Retinal pigment epithelial cell (primary cell): ENCODE data around the gene PADI6.
A peak's percentile ranks its signal among the peaks of the same experiment; 100 is the strongest.
"Not testable (repeated sequence)": the region's sequence is repeated elsewhere in the genome, so short reads cannot be mapped to it uniquely, and the experiment has no call there.

Source experiments
- DNase-seq: peaks from one replicate; pipeline ENCODE4 v3.0.0-alpha.2; 2010; ENCODE audit warnings: low read depth
- H3K4me3 ChIP-seq: 2 replicates; pipeline ENCODE4 v1.5.1; 2011; ENCODE audit warnings: mild to moderate bottlenecking, low read length, control low read depth, moderate library complexity
- TF ChIP-seq, protein P1 (sequence below): conservative IDR thresholded peaks from 2 replicates; pipeline ENCODE4 v1.5.1; 2011; ENCODE audit warnings: low read depth, low read length, control low read depth, inconsistent platforms

The PADI6 gene

DNA sequence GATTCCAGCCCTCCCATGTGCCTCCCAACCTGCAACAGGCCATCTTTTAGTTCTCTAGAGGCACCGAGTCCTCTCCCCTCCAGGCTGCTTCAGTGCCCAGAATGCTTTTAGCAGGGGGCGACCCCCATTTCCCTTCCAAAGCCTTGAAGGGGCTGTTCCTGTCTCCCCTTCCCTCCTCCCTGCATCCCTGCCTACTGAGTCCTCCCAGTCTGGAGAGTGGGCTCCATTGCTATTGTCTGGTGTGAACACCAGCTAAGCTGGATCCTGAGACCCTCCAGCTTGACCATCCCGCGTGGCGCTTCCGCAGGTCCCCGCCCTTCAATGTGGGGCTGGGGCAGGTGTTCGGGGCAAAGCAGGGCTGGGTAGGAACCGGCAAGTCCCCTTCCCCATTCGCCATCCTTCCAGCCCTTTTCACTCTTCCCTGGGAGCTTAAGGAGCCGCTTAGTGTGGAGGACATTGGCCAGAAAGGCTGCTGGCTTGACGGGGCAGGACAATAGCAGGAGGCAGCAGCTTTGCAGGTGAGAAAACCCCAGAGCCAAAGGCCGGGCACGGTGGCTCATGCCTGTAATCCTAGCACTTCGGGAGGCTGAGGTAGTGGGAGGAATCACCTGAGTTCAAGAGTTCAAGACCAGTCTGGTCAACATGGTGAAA, 32.2 kb downstream of the PADI6 start:
- TF ChIP-seq, protein P1, sequence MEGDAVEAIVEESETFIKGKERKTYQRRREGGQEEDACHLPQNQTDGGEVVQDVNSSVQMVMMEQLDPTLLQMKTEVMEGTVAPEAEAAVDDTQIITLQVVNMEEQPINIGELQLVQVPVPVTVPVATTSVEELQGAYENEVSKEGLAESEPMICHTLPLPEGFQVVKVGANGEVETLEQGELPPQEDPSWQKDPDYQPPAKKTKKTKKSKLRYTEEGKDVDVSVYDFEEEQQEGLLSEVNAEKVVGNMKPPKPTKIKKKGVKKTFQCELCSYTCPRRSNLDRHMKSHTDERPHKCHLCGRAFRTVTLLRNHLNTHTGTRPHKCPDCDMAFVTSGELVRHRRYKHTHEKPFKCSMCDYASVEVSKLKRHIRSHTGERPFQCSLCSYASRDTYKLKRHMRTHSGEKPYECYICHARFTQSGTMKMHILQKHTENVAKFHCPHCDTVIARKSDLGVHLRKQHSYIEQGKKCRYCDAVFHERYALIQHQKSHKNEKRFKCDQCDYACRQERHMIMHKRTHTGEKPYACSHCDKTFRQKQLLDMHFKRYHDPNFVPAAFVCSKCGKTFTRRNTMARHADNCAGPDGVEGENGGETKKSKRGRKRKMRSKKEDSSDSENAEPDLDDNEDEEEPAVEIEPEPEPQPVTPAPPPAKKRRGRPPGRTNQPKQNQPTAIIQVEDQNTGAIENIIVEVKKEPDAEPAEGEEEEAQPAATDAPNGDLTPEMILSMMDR: no peak
- DNase-seq: no peak
- no peak overlapping the region for H3K4me3 ChIP-seq

DNA sequence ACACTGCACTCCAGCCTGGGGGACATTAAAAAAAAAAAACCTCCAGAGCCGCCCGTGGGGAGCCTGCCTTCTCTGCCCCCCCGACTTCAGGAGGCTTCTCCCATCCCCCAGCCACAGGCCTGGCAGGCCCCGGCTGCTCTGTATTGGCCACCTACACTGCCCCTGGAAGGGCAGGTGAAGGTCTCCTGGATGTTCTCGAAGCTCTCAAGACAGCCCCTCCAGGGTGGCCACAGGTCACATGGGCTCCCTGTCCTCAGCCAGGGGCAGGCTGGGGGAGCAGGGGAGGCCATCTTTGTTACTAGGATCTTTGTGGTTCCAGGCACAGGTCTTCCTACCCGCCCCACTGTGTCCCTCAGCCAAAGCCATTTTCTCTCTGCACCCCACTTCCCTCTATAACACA, 32.8 kb downstream of the PADI6 start:
- TF ChIP-seq, protein P1: no peak
- DNase-seq: no peak
- H3K4me3 ChIP-seq: no peak overlapping the region

DNA sequence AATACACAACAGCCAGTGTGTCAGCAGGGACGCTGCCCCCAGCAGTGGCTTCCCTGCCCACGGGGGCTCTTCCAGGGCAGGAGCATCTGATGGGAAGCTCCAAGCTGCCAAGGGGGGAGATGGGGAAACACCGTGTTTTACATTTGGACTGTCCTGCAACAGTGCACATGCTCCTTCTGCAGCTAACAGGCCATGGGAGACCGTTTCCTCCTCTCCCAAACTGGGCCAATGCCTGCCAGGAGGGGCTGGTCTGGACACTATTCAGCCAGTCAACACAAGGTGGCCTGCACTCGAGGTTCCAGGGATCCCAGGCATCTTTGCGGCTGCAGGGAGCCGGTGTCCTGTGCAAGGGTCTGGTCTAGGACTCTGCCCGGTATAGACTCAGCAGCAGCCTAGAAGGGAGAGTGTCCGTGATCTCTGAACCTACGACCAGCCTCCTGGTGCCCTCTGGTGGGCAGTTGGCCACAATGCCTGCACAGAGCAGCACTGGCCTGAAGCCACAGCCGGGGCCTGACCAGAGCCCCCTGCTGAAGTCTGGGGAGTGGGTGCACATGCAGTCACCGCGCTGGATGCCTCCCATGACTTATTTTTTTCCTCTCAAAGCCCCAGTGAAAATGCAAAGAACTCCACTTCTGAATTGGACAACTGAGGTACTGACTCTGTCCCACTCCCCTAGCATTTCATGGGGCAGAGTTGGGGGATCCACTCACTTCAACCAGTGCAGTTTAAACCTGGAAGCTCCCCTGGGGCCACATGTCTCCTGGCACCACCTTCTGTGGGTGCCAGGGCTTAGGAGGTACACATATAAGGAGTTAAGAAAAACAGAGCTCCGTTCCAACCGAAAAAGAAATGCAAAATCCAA, 34.1 kb downstream of the PADI6 start:
- DNase-seq: no peak
- TF ChIP-seq, protein P1: peak; percentile 88
- H3K4me3 ChIP-seq: peak overlapping the region; percentile 71

DNA sequence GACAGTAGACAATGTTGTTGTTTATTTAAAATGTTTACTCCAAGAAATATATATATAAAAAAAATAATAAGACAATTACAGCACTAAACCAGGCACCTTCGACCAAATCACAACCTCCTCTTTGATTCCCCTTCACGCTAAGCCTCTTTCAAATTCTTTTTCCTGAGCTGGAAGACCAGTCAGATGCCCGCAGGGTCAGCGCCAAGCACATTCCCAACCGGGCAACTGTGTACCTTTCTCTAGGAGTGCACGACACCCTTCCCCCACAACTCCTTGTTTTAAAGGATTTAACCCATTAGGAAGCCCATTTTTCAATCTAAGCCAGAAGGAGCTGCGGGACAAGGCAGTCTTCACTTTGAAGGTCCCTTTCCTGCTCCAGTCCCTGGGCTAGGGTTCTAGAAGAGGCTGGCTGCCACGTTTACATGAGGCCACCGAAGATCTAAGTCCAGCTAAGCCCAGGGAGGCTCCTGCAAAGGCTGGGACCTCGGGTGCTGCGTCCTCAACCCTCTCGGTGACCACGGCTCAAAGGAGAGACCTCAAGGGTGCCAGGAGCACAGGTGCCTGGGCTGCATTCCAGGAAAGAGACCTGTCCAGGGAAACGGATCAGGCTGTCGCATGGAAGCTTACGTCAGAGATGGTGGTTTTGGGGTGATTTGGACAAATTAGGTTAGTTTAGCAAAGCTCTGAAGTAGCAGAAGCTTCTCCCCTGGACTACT, 34.9 kb downstream of the PADI6 start:
- DNase-seq: not testable (repeated sequence)
- peak overlapping the region; percentile 71 for H3K4me3 ChIP-seq

DNA sequence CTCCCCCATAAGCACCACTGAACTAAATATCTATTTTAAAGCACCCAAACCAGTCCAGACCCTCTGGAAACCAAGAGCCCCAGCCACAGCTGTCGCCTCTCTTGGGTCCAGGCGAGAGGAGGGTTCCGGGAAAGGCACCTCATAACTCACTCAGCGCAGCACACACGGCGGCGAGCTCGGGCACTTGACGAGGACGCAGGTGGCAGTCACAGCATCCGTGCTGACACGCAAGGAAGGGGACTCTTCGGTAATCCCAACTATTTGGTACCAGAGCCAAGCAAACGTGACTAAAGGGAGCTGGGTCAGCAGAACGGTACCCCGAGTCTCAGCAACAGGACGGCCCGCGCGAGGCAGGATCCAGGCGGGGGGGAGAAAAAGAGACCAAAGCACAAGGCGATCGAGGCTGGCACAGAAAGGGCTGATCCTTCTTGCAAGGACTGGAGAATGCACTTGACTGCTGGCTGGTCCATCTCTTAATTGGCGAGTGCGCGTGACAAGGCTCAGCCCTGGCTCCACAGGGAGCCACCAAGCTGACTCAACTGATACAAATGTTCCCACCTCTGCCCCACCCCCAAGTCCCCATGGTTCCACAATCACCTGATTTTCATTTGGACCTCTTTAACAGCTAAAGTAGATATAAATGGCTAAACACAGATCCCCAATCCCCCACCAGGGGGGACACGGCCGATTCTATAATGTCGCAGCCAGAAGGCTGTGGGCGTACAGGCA, 36.0 kb downstream of the PADI6 start:
- TF ChIP-seq, protein P1: peak; percentile 34
- peak overlapping the region; percentile 71 for H3K4me3 ChIP-seq
- DNase-seq: peak; percentile 90

DNA sequence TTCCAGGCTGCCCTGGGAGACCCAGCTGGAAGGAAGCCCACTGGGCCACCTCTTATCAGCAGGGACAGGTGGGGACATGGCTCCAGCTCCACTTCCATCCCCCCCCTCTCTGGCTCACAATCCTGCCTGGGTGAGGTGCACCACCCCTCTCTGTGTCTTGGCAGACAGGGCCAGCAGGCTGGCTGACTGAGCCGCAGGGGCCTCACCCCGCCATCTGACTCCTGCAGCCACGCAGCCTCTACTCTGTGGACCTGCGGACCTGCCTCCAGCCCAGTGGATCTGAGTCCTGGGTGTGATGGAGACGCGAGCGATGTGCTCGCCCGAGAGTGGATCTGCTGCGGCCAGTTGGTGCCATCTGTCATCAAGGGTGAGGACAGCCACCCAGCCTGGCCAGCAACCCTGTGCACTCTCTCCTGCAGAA, 37.4 kb downstream of the PADI6 start:
- H3K4me3 ChIP-seq: no peak overlapping the region
- DNase-seq: no peak
- TF ChIP-seq, protein P1: no peak
